Karpas-422 (cell line): ENCODE data around the gene DCXR. TPM values are rescaled to one million over a fixed set of nuclear protein-coding genes. Genes with fewer than 3 reads are reported as not detected.

ENCODE experiments used
- DNase-seq: peaks from one replicate; pipeline ENCODE4 v3.0.0-alpha.2; 2015
- H2AFZ ChIP-seq: fragments of 200-600 bp; sonication (generic); 2 replicates; pipeline ENCODE4 v1.6.1; 2014; ENCODE audit warnings: antibody characterized with exemption, low read length, mixed read lengths
- H3K27ac ChIP-seq: fragments of 200-600 bp; sonication (generic); 2 replicates; pipeline ENCODE4 v1.5.1; 2014; ENCODE audit warnings: mild to moderate bottlenecking, low read length, moderate library complexity
- H3K27me3 ChIP-seq: fragments of 200-600 bp; sonication (generic); 2 replicates; pipeline ENCODE4 v1.6.1; 2014; ENCODE audit warnings: low read length, mixed read lengths
- H3K36me3 ChIP-seq: fragments of 200-600 bp; sonication (generic); 2 replicates; pipeline ENCODE4 v1.6.1; 2014; ENCODE audit warnings: low read length, mixed read lengths; ENCODE audit not compliant: insufficient read depth
- H3K4me1 ChIP-seq: fragments of 200-600 bp; sonication (generic); 2 replicates; pipeline ENCODE4 v1.6.1; 2014; ENCODE audit warnings: mild to moderate bottlenecking, low read length, mixed read lengths
- H3K4me2 ChIP-seq: fragments of 200-600 bp; sonication (generic); 2 replicates; pipeline ENCODE4 v1.6.1; 2014; ENCODE audit warnings: low read length, low read depth, mild to moderate bottlenecking; ENCODE audit not compliant: poor library complexity, severe bottlenecking
- H3K4me3 ChIP-seq: fragments of 200-600 bp; sonication (generic); 2 replicates; pipeline ENCODE4 v1.5.1; 2014; ENCODE audit warnings: mild to moderate bottlenecking, antibody characterized with exemption, low read length, mixed read lengths
- H3K79me2 ChIP-seq: fragments of 200-600 bp; sonication (generic); 2 replicates; pipeline ENCODE4 v1.6.1; 2014; ENCODE audit warnings: mild to moderate bottlenecking, low read length, mixed read lengths
- H3K9ac ChIP-seq: fragments of 200-600 bp; sonication (generic); 2 replicates; pipeline ENCODE4 v1.6.0; 2014; ENCODE audit warnings: low read length
- H3K9me2 ChIP-seq: fragments of 200-600 bp; sonication (generic), shearing (Covaris generic); replicated peaks from 2 replicates; pipeline ENCODE4 v1.6.0; 2014; ENCODE audit warnings: mild to moderate bottlenecking, low read length, moderate library complexity; ENCODE audit not compliant: insufficient read depth
- H3K9me3 ChIP-seq: fragments of 300-700, 200-600 bp; sonication (generic); 2 replicates; pipeline ENCODE4 v1.6.1; 2014; ENCODE audit warnings: low read length, mixed read lengths
- H4K20me1 ChIP-seq: fragments of 200-600 bp; sonication (generic); 2 replicates; pipeline ENCODE4 v1.6.1; 2014; ENCODE audit warnings: mild to moderate bottlenecking, antibody characterized with exemption, low read length, low read depth; ENCODE audit not compliant: insufficient read depth
- total RNA-seq: library from RNA; depleted of rRNA; stranded (reverse); fragments of >200 nt; shearing (Covaris generic); gene quantifications from 2 replicates; pipeline ENCODE4 v1.2.3, GENCODE V29; 2014; ENCODE audit warnings: low replicate concordance

DCXR gene
- total RNA-seq, 1 experiment from 2014 or later, result 103 TPM

DNA sequence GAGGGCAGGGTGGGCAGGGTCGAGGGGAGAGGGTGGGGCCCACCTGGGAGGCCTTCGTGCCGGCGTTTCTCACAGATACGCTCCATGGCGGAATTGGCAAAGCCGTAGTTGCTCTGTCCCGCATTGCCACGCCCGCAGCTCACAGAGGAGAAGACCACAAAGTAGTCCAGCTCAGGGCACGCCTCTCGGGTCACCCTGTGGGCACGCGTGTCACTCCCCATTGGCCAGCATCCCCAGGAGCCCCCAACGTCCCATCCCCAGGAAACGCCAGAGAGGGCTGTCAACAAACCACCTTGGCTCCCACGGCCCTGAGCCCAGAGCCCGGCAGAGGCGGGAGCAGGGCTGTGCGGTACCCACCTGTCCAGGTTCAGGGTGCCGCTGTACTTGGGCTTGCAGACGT is 44.5 kb upstream of the DCXR start:
- no peaks in the 10 kb centered on the region for H3K9me2 ChIP-seq
- H2AFZ ChIP-seq, result no peak overlapping the region
- H3K4me2 ChIP-seq, result no peak overlapping the region
- H3K36me3 ChIP-seq, result peaks cover 8% of the 10 kb centered on the region; the same call in 1 of the 2 replicates
- H4K20me1 ChIP-seq, result peaks cover 35% of the 10 kb centered on the region; the same call in 1 of the 2 replicates
- no peak overlapping the region for H3K9ac ChIP-seq
- H3K27me3 ChIP-seq, result no peaks in the 10 kb centered on the region
- H3K4me3 ChIP-seq, result no peak overlapping the region
- no peaks in the 10 kb centered on the region for H3K4me1 ChIP-seq
- H3K27ac ChIP-seq, result no peak overlapping the region
- no peak for DNase-seq
- H3K79me2 ChIP-seq, result no peaks in the 10 kb centered on the region
- H3K9me3 ChIP-seq, result no peaks in the 10 kb centered on the region

DNA sequence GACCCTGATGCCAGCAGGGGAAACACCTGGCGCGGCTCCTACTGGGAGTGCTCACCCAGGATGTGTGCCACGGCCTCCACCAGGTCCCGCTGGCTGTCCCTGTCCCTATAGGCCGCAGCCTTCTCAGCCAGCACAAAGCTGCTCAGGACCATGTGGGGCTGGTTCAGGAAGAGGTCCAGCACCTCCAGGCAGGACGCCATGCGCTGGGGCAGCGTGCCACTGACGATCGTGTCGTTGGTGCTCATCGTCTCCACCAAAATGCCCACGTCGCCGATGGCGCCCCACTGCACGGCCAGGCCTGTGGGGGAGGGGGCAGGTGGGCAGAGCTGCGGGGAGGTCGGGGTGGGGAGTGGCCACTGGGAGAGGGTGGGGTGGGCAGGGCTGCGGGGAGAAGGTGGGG is 44.0 kb upstream of the DCXR start:
- Histone ChIP-seq H3K79me2 (no peaks in the 10 kb centered on the region), H3K27me3 (no peaks in the 10 kb centered on the region), H3K4me3 (no peak overlapping the region), H3K9me2 (no peaks in the 10 kb centered on the region), H3K9me3 (no peaks in the 10 kb centered on the region), H3K4me1 (no peaks in the 10 kb centered on the region), H4K20me1 (peaks cover 35% of the 10 kb centered on the region; the same call in 1 of the 2 replicates), H3K9ac (no peak overlapping the region), H2AFZ (no peak overlapping the region), H3K27ac (no peak overlapping the region), H3K36me3 (peaks cover 8% of the 10 kb centered on the region; the same call in 1 of the 2 replicates), H3K4me2 (no peak overlapping the region)
- DNase-seq, result no peak

DNA sequence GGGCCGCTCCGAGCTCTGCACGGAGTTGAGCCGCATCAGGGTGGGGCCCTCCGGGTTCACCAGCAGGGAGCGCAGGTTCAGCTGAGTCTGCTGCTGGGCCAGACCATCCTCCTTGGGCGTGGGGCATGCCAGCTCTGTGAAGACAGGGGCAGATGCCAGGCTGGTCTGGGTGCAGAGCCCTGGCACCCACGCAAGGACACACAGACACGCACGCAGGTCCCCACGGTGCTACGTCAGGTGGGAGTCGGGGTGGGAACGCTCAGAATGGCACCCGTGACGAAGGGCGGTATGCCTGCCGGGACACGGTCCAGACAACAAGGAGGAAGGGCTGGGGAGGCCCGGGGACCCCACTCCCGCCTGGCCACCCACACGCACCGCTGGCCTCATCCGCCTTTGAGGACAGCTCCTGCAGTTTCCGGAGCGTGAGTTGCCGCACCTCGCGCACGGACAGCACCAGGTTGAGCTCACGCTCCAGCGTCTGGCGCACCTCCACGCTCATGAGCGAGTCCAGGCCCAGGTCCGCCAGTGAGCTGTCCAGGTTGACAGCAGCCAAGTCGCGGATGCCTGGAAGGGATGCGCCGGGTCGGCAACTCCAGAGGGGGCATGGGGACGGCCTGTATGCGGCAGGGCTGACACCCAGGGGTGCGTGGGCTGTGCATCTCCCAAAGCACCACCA is 43.4 kb upstream of the DCXR start:
- H3K36me3 ChIP-seq, result peaks cover 8% of the 10 kb centered on the region; the same call in 1 of the 2 replicates
- H3K9ac ChIP-seq, result no peak overlapping the region
- H3K4me2 ChIP-seq, result no peak overlapping the region
- no peaks in the 10 kb centered on the region for H3K27me3 ChIP-seq
- H4K20me1 ChIP-seq, result peaks cover 30% of the 10 kb centered on the region; the same call in 1 of the 2 replicates
- no peak for DNase-seq
- no peaks in the 10 kb centered on the region for H3K79me2 ChIP-seq
- no peak overlapping the region for H2AFZ ChIP-seq
- H3K27ac ChIP-seq, result no peak overlapping the region
- H3K9me3 ChIP-seq, result no peaks in the 10 kb centered on the region
- H3K4me3 ChIP-seq, result no peak overlapping the region
- H3K9me2 ChIP-seq, result no peaks in the 10 kb centered on the region
- H3K4me1 ChIP-seq, result peaks cover 2% of the 10 kb centered on the region; the same call in 1 of the 2 replicates

DNA sequence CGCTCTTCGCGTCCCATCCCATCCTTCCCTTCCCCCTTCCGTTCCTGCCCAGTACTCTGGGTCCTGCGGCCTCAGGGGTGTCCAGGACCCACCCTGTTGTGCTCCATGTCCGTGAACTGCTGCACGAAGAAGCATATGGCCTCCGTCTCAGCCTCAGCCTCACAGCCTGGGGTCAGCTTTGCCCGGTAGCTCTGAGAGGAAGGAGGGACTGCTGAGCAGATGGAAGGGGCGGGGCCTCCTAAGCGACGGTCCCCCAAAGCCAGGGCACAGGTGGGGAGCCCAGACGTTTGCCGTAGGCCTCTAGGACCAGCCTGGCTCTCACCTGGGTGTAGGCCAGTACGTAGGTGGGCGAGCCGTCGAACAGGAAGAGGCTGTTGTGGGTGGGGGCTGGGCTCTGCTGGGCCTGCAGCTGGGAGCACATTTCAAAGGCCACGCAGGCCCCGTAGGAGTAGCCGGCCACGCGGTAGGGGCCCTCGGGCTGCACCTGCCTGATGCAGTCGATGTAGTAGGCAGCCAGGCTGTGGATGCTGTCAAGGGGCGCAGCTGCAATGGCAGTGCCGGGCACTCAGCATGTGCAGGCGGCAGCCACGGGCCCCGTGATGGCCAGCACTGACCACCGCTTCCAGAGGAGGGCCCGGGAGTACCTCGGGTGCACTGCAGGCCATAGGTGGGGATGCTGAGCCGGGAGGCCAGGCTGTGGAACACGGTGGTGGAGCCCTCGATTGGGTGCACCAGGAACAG is 42.7 kb upstream of the DCXR start:
- H3K27ac ChIP-seq, result no peak overlapping the region
- peaks cover 6% of the 10 kb centered on the region; the same call in 1 of the 2 replicates for H3K4me1 ChIP-seq
- H4K20me1 ChIP-seq, result peaks cover 33% of the 10 kb centered on the region; the same call in 1 of the 2 replicates
- no peaks in the 10 kb centered on the region for H3K27me3 ChIP-seq
- no peaks in the 10 kb centered on the region for H3K9me2 ChIP-seq
- peaks cover 4% of the 10 kb centered on the region; the same call in 1 of the 2 replicates for H3K36me3 ChIP-seq
- no peaks in the 10 kb centered on the region for H3K9me3 ChIP-seq
- no peak overlapping the region for H3K4me2 ChIP-seq
- H3K4me3 ChIP-seq, result no peak overlapping the region
- H3K79me2 ChIP-seq, result no peaks in the 10 kb centered on the region
- H3K9ac ChIP-seq, result no peak overlapping the region
- H2AFZ ChIP-seq, result no peak overlapping the region
- no peak for DNase-seq

DNA sequence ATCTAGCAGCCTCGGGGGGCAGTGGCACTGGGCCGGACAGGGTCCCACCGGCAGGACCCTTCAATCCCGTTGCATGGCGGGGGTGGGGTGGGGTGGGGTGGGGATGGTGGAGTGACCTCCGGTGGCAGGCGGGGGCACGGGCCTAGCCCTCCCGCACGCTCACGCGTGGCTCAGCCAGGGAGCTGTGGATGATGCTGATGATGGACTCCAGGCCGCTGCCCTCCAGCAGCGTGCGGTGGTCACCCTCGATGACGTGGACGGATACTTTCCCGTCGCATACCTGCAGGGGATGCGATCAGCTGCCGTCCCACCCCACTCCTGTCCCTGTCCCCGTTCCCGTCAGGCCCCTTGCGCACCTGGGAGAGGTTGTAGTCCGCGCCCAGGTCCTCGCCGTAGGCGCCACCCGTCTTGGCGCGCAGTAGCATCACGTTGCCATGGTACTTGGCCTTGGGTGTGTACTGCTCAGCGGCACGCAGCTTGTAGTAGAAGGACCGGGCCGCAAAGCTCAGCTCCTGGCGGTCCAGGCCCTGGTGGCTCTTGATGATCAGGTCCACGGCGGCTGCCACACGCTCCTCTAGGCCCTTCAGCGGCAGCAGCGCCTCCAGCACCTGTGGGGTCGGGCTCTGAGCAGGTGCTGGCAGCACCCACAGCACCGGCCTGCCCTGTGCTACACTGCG is 41.6 kb upstream of the DCXR start:
- no peak overlapping the region for H3K9ac ChIP-seq
- H3K4me1 ChIP-seq, result peaks cover 6% of the 10 kb centered on the region; the same call in 1 of the 2 replicates
- H3K4me3 ChIP-seq, result no peak overlapping the region
- H3K27me3 ChIP-seq, result no peaks in the 10 kb centered on the region
- no peaks in the 10 kb centered on the region for H3K79me2 ChIP-seq
- H3K27ac ChIP-seq, result no peak overlapping the region
- peaks cover 4% of the 10 kb centered on the region; the same call in 1 of the 2 replicates for H3K36me3 ChIP-seq
- H3K9me3 ChIP-seq, result no peaks in the 10 kb centered on the region
- H3K4me2 ChIP-seq, result no peak overlapping the region
- no peak overlapping the region for H2AFZ ChIP-seq
- DNase-seq, result no peak
- H4K20me1 ChIP-seq, result peaks cover 27% of the 10 kb centered on the region; the same call in 1 of the 2 replicates
- no peaks in the 10 kb centered on the region for H3K9me2 ChIP-seq

DNA sequence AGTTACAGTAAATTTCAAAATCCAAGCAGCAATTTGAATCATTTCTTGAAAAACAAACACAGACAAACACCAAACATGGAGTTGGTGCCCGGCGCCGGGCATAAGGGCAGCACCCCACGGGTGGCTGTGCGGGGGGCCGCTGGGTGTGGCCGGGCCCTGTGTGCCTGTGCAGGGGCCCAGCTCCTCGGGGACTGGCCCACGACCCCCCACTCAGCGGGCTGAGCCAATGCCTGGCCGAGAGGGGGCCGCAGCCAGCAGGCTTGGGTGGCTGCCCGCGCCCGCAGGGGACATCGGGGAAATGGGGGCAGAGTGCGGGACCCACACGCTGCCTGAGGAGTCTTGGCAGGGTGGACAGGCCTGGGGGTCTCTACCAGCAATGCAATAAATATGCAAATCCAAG is 40.9 kb upstream of the DCXR start:
- Histone ChIP-seq H3K4me3 (no peak overlapping the region), H3K4me2 (no peak overlapping the region), H2AFZ (no peak overlapping the region), H4K20me1 (peaks cover 22% of the 10 kb centered on the region; the same call in 1 of the 2 replicates), H3K9me2 (no peaks in the 10 kb centered on the region), H3K27ac (no peak overlapping the region), H3K4me1 (peaks cover 6% of the 10 kb centered on the region; the same call in 1 of the 2 replicates), H3K9ac (no peak overlapping the region), H3K9me3 (no peaks in the 10 kb centered on the region), H3K36me3 (peaks cover 4% of the 10 kb centered on the region; the same call in 1 of the 2 replicates), H3K27me3 (no peaks in the 10 kb centered on the region), H3K79me2 (no peaks in the 10 kb centered on the region)
- DNase-seq, result no peak

DNA sequence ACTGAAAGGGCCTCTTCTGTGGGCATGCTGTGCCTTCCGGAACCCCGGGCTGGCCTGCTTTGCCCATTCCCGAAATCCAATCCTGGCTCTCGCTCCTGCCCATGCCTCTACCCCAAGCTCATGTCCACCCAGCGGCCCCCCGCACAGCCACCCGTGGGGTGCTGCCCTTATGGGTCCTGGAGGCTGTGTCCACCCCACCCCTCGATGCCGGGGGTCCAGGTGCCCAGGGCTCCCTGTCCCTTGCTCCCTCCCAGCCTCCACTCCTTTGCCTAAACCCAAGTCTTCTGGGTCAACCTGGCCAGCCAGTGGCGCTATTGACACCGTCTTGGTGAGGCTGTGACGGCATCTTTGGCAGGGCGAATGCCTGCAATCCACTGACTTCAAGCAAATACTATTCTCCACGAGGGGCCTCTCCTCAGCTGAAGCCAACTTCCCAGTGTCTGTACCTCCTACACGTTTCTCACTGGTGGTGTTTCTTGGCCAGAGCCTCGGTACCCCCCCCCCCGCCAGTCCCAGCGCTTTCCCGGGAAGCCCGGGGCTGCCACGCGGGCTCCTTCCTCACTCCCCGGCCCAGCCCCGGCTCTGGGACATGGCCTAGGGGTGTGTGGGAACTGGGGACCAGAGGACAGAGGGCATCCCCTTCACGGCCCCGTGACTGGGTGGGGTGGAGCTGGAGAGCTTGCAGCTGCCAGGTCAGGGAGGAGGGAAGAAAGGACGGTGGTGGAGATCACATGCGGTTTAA is 40.3 kb upstream of the DCXR start:
- no peak for DNase-seq
- Histone ChIP-seq H3K4me1 (peaks cover 6% of the 10 kb centered on the region; the same call in 1 of the 2 replicates), H3K27ac (no peak overlapping the region), H3K36me3 (no peaks in the 10 kb centered on the region; the same call in 1 of the 2 replicates), H3K27me3 (no peaks in the 10 kb centered on the region), H3K9me3 (no peaks in the 10 kb centered on the region), H3K79me2 (no peaks in the 10 kb centered on the region), H3K4me2 (no peak overlapping the region), H4K20me1 (peaks cover 19% of the 10 kb centered on the region; the same call in 1 of the 2 replicates), H3K4me3 (no peak overlapping the region), H3K9me2 (no peaks in the 10 kb centered on the region), H2AFZ (no peak overlapping the region), H3K9ac (no peak overlapping the region)
